Right lobe of liver (tissue), 4 donors: Measurements from ENCODE around the gene ZBTB8A.

ENCODE experiments used
- CTCF ChIP-seq, 4 donors: fragments of 200-600 bp in 3 of 4; fragments of 450-650 bp in 1 of 4; IDR thresholded peaks; one replicate each; pipeline versions ENCODE4 v1.5.1 to v1.8.0; 2016 to 2022; ENCODE audit warnings: antibody characterized with exemption in 4 of 4, mild to moderate bottlenecking in 2 of 4
- POLR2A ChIP-seq: fragments of 450-650 bp; IDR thresholded peaks from one replicate; pipeline ENCODE4 v1.6.1; 2017; ENCODE audit warnings: antibody characterized with exemption, mild to moderate bottlenecking
- donor health status: DM: no; HTN: no; CAD: no.
- donor health status: DM: no; HTN: no; CAD: no.
- donor health status: DM: no; HTN: yes; CAD: no.

GRCh38 chr1:32613472-32613871 lies 74.2 kb downstream of the ZBTB8A start:
- TF ChIP-seq POLR2A (no peak), CTCF (IDR thresholded peaks at IDR 0.05) (no peak)
